Lower lobe of right lung (tissue), 2 donors: ENCODE results near the gene UBE3B. TPM values are rescaled to one million over a fixed set of nuclear protein-coding genes. Genes with fewer than 3 reads are reported as not detected.
A peak's percentile ranks its signal among the peaks of the same experiment; 100 is the strongest.

Experiments
- ATAC-seq, 2 donors: fragments of 200-7000 bp; cut with Tn5 transposase; one replicate each; pipeline ENCODE4 v1.9.1; 2020 to 2022; ENCODE audit warnings: mild to moderate bottlenecking in 2 of 2, moderate library complexity in 2 of 2
- DNase-seq: peaks from one replicate; pipeline ENCODE4 v3.0.0-alpha.2; 2020
- H3K27ac ChIP-seq: fragments of 200-600 bp; one replicate; pipeline ENCODE4 v1.8.0; 2022
- H3K27me3 ChIP-seq: fragments of 200-600 bp; one replicate; pipeline ENCODE4 v1.8.0; 2022; ENCODE audit warnings: low read depth
- H3K36me3 ChIP-seq: fragments of 200-600 bp; one replicate; pipeline ENCODE4 v1.8.0; 2022; ENCODE audit warnings: mild to moderate bottlenecking
- H3K4me1 ChIP-seq: fragments of 200-600 bp; one replicate; pipeline ENCODE4 v1.8.0; 2022
- H3K4me3 ChIP-seq: fragments of 200-600 bp; one replicate; pipeline ENCODE4 v1.8.0; 2022; ENCODE audit warnings: mild to moderate bottlenecking
- H3K9me3 ChIP-seq: fragments of 200-600 bp; one replicate; pipeline ENCODE4 v1.8.0; 2022
- CTCF ChIP-seq: fragments of 200-600 bp; IDR thresholded peaks from one replicate; pipeline ENCODE4 v1.8.0; 2022; ENCODE audit warnings: antibody characterized with exemption, mild to moderate bottlenecking
- intact Hi-C: fragments of 100-400 bp; cut with DNase I; formaldehyde crosslinking; loops from one replicate; pipeline ENCODE4 v1.11.0; 2022
- total RNA-seq: library from RNA; stranded (reverse); fragmentation: NEBNext Ultra II Directional; extraction: Animal tissue kit (Norgen Biotek cat#: 25700); gene quantifications from one replicate; pipeline ENCODE4 v1.2.1, GENCODE V29; 2021
- donor health status: DM: no; HTN: yes; CAD: no; lungs with severe emphysema.

UBE3B gene
- total RNA-seq, 1 donor from 2014 or later = 40.1 TPM

DNA sequence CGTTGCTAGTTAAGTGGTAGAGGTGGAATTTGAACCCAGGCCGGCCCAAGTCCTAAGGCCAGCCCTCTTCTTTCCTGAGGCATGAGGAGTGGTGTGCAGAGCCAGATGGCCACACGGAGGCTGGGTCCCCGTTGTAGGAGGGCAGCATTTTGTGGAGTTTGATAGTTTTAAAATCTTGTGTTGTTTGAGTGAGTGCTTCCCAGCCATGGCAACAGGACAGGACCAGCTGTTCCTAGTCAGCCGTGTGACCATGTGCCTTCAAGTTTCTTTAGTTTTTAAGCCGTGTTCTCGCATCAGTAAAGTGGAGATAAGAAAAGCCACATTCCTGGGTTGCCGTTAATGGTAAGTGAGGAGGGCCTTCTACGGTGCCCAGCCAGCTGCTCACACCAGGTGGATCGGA, 44.4 kb downstream of the UBE3B start:
- Histone ChIP-seq H3K4me3 (no peak overlapping the region), H3K27me3 (no peaks in the 10 kb centered on the region), H3K36me3 (peaks cover 98% of the 10 kb centered on the region), H3K9me3 (no peaks in the 10 kb centered on the region), H3K4me1 (no peaks in the 10 kb centered on the region), H3K27ac (no peak overlapping the region)
- DNase-seq (no peak), ATAC-seq (no peak)
- TF ChIP-seq CTCF = no peak
- intact Hi-C loops = loop anchor here (10.0 kb wide), 1 partner anchor 253 kb away; no protein-coding TSS in a partner anchor

DNA sequence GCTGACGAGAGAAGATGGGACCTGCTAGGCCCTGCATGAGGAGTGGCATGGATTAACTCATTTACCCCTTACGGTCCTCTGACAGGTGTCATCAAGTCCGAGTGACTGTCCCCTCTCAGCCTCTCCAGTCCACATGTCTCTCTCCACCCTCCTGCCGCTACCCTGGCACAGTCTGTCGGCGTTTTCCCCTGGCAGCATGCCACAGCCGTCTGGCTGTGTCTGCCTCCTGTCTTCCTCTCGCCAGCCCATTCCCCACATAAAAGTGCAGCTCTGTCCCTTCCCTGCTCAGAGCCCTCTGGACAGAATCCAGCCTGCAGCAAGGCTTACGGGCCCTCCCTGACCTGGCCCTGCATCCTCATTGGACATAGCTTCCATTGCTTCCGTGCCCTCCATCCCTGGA, 45.6 kb downstream of the UBE3B start:
- H3K27ac ChIP-seq = no peak overlapping the region
- no peaks in the 10 kb centered on the region for H3K9me3 ChIP-seq
- DNase-seq (no peak), ATAC-seq (no peak)
- intact Hi-C loops = loop anchor here (10.0 kb wide), 1 partner anchor 252 kb away; no protein-coding TSS in a partner anchor
- no peak overlapping the region for H3K4me3 ChIP-seq
- TF ChIP-seq CTCF = no peak
- no peaks in the 10 kb centered on the region for H3K27me3 ChIP-seq
- peaks cover 98% of the 10 kb centered on the region for H3K36me3 ChIP-seq
- H3K4me1 ChIP-seq = no peaks in the 10 kb centered on the region

DNA sequence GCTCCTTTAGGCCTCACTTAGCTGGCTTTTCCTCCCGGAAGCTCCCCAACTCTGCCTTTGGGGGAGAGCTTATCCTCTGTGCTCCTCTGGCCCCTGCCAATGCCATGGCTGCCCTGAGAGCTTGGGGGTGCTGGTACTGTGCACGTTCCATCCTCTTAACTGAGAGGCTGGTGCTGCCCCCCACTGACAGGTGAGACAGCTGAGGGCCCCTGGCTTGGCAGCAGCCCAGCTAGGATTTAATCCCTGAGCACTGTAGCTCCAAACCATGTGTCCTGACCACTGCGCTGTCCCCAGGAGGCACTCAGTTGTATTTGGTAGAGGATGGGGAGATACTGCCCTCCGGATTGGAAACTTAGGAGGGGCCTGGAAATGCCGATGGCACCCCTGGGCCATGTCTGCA, 46.1 kb downstream of the UBE3B start:
- Histone ChIP-seq H3K27me3 (no peaks in the 10 kb centered on the region), H3K36me3 (peaks cover 98% of the 10 kb centered on the region), H3K4me3 (no peak overlapping the region), H3K4me1 (no peaks in the 10 kb centered on the region), H3K27ac (no peak overlapping the region), H3K9me3 (no peaks in the 10 kb centered on the region)
- intact Hi-C loops = loop anchor here (10.0 kb wide), 1 partner anchor 251 kb away; no protein-coding TSS in a partner anchor
- no peak for TF ChIP-seq CTCF
- ATAC-seq (peak in 1 of 2 donors; percentile 14), DNase-seq (no peak)

DNA sequence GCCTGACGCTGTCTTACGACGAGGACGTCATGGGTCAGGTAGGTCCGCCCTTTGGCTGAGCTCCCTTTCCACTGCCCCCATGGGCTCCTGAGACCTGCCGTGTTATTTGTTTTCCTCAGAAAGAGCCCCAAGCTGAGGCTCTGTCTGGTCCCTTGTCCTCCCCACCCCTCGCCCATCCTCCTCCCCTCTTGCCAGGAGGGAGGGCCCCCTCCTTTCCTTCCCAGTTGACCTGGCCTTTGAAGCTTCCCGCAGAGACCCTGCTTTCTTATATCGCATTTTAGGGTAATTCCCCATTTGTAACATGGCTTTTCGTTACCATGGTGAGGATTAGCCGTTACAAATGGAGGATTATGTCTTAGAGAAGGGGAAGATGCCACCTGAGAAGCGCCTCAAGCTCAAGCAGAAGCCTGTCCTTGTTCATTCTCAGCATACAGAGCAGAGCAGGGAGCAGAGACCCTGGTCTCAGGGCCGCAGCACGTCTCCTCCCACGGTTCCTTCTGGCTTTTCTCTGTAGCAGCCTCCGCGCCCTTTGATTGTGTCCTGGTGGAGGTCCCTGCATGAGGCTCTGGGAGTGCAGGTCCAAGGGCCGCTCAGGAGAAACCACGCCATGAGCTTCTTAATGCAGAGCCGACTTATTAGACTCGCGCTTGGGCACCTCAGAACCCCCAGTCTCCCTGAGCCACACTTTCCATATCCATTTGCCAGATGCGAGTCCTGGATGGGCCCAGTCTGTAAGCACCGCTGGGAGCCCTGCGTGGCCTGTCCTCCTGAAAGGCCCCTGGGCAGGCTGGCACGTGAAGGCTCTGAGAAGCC, 47.2 kb downstream of the UBE3B start:
- Histone ChIP-seq H3K36me3 (peaks cover 100% of the 10 kb centered on the region), H3K27me3 (no peaks in the 10 kb centered on the region), H3K4me1 (no peaks in the 10 kb centered on the region), H3K27ac (no peak overlapping the region), H3K4me3 (no peak overlapping the region), H3K9me3 (no peaks in the 10 kb centered on the region)
- DNase-seq (peak; percentile 37), ATAC-seq (no peak)
- no peak for TF ChIP-seq CTCF
- intact Hi-C loops = loop anchor here (10.0 kb wide), 1 partner anchor 250 kb away; no protein-coding TSS in a partner anchor

DNA sequence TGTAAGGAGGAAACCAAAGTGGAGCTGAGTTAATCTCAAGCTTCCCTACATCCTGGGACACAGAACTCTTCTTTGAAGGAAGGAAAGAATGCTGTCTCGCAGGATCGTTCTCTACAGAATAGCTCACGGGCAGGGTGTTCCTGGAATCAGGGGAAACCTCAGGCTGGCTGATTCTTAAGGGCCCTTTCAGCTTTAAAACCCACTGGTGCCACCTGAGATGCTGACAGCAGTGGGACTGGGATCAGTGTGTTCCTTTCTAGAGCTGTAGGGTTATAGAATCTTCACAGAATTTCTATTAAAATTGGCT, 47.8 kb downstream of the UBE3B start:
- Histone ChIP-seq H3K36me3 (peaks cover 100% of the 10 kb centered on the region), H3K9me3 (no peaks in the 10 kb centered on the region), H3K4me3 (no peak overlapping the region), H3K27ac (no peak overlapping the region), H3K27me3 (no peaks in the 10 kb centered on the region), H3K4me1 (no peaks in the 10 kb centered on the region)
- intact Hi-C loops = loop anchor here (10.0 kb wide), 1 partner anchor 250 kb away; no protein-coding TSS in a partner anchor
- DNase-seq (no peak), ATAC-seq (no peak)
- no peak for TF ChIP-seq CTCF
